OCI-LY7 (cell line): ENCODE results near the gene PIP4K2A.

Source experiments
- CTCF ChIP-seq: fragments of 200-600 bp; sonication (generic); conservative IDR thresholded peaks from 2 replicates; pipeline ENCODE4 v1.5.1; 2014; ENCODE audit warnings: mild to moderate bottlenecking, antibody characterized with exemption, low read length, moderate library complexity, mixed read lengths
- EZH2phosphoT487 ChIP-seq: fragments of 200-600 bp; sonication (generic); IDR thresholded peaks from 2 replicates; pipeline ENCODE4 v1.6.1; 2018; ENCODE audit warnings: low read depth, borderline replicate concordance, mild to moderate bottlenecking, mixed run types, antibody characterized with exemption, low read length, moderate library complexity, mixed read lengths

- TF ChIP-seq CTCF (no peak), EZH2phosphoT487 (no peak)
Measured at GRCh38 chr10:22541900-22542299, 172.5 kb downstream of the PIP4K2A start.
